SU-DHL-6 (cell line): Measurements from ENCODE around the gene DGKB.

ENCODE experiments used
- H2AFZ ChIP-seq: fragments of 200-600 bp; sonication (generic); 2 replicates; pipeline ENCODE4 v1.6.1; 2014; ENCODE audit warnings: low read depth, mild to moderate bottlenecking, moderate library complexity, mixed read lengths, antibody characterized with exemption, low read length; ENCODE audit not compliant: severe bottlenecking
- H3F3A ChIP-seq: fragments of 200-600 bp; shearing (Covaris generic); 2 replicates; pipeline ENCODE4 v1.6.0; 2016; ENCODE audit warnings: antibody characterized with exemption, mild to moderate bottlenecking; ENCODE audit not compliant: insufficient read depth
- H3K27ac ChIP-seq: fragments of 200-600 bp; sonication (generic); 2 replicates; pipeline ENCODE4 v1.5.1; 2016; ENCODE audit warnings: low read depth, mild to moderate bottlenecking, low read length, moderate library complexity, mixed read lengths
- H3K27me3 ChIP-seq: fragments of 200-600 bp; sonication (generic), shearing (Covaris generic); 2 replicates; pipeline ENCODE4 v1.6.0; 2014; ENCODE audit warnings: mild to moderate bottlenecking, low read length
- H3K36me3 ChIP-seq: fragments of 200-600 bp; sonication (generic); 2 replicates; pipeline ENCODE4 v1.6.1; 2014; ENCODE audit warnings: mild to moderate bottlenecking, low read length, mixed read lengths
- H3K4me2 ChIP-seq: fragments of 300-600, 200-600 bp; shearing (Covaris generic), sonication (generic); 2 replicates; pipeline ENCODE4 v1.6.0; 2014; ENCODE audit warnings: low read length, low read depth, mild to moderate bottlenecking; ENCODE audit not compliant: poor library complexity, severe bottlenecking
- H3K4me3 ChIP-seq: fragments of 200-600 bp; sonication (generic); 2 replicates; pipeline ENCODE4 v1.5.1; 2014; ENCODE audit warnings: antibody characterized with exemption, low read length, mild to moderate bottlenecking, mixed read lengths; ENCODE audit not compliant: insufficient read depth, poor library complexity, severe bottlenecking
- H3K79me2 ChIP-seq: fragments of 200-600 bp; sonication (generic); 2 replicates; pipeline ENCODE4 v1.6.1; 2014; ENCODE audit warnings: mild to moderate bottlenecking, low read length, moderate library complexity; ENCODE audit not compliant: insufficient read depth
- H3K9ac ChIP-seq: fragments of 200-600 bp; sonication (generic); 2 replicates; pipeline ENCODE4 v1.7.0; 2014; ENCODE audit warnings: mild to moderate bottlenecking, low read length
- H3K9me2 ChIP-seq: fragments of 200-600 bp; sonication (generic); replicated peaks from 2 replicates; pipeline ENCODE4 v1.6.1; 2014; ENCODE audit warnings: low read length; ENCODE audit not compliant: insufficient read depth
- H3K9me3 ChIP-seq: fragments of 200-600 bp; sonication (generic); 2 replicates; pipeline ENCODE4 v1.6.1; 2014; ENCODE audit warnings: low read length, mixed read lengths; ENCODE audit not compliant: insufficient read depth
- H4K20me1 ChIP-seq: fragments of 200-600 bp; sonication (generic); 2 replicates; pipeline ENCODE4 v1.6.1; 2014; ENCODE audit warnings: low read depth, mild to moderate bottlenecking, antibody characterized with exemption, low read length, moderate library complexity, mixed read lengths
- EZH2phosphoT487 ChIP-seq: fragments of 200-600 bp; sonication (generic), shearing (Covaris generic); conservative IDR thresholded peaks from 2 replicates; pipeline ENCODE4 v1.6.1; 2018; ENCODE audit warnings: mild to moderate bottlenecking, antibody characterized with exemption, low read length, moderate library complexity, mixed read lengths
- TF ChIP-seq, protein P1 (sequence below): fragments of 200-600 bp; sonication (generic); IDR thresholded peaks from one replicate; pipeline ENCODE4 v1.5.1; 2017; ENCODE audit warnings: antibody characterized with exemption, mild to moderate bottlenecking, low read length, moderate library complexity; ENCODE audit not compliant: insufficient read depth, poor library complexity, severe bottlenecking

Gene DGKB

GRCh38 chr7:14854471-14854870 is 48.1 kb downstream of the DGKB start:
- Histone ChIP-seq H4K20me1 (no peaks in the 10 kb centered on the region), H3K27ac (no peak overlapping the region), H3K9me2 (no peaks in the 10 kb centered on the region), H3K9ac (no peak overlapping the region), H3K79me2 (no peaks in the 10 kb centered on the region), H3K36me3 (no peaks in the 10 kb centered on the region), H3K4me2 (no peak overlapping the region), H2AFZ (no peak overlapping the region), H3K27me3 (no peaks in the 10 kb centered on the region), H3K9me3 (no peaks in the 10 kb centered on the region), H3F3A (no peaks in the 10 kb centered on the region), H3K4me3 (no peak overlapping the region)
- no peak for TF ChIP-seq EZH2phosphoT487
- TF ChIP-seq, protein P1, sequence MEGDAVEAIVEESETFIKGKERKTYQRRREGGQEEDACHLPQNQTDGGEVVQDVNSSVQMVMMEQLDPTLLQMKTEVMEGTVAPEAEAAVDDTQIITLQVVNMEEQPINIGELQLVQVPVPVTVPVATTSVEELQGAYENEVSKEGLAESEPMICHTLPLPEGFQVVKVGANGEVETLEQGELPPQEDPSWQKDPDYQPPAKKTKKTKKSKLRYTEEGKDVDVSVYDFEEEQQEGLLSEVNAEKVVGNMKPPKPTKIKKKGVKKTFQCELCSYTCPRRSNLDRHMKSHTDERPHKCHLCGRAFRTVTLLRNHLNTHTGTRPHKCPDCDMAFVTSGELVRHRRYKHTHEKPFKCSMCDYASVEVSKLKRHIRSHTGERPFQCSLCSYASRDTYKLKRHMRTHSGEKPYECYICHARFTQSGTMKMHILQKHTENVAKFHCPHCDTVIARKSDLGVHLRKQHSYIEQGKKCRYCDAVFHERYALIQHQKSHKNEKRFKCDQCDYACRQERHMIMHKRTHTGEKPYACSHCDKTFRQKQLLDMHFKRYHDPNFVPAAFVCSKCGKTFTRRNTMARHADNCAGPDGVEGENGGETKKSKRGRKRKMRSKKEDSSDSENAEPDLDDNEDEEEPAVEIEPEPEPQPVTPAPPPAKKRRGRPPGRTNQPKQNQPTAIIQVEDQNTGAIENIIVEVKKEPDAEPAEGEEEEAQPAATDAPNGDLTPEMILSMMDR, result no peak

DNA sequence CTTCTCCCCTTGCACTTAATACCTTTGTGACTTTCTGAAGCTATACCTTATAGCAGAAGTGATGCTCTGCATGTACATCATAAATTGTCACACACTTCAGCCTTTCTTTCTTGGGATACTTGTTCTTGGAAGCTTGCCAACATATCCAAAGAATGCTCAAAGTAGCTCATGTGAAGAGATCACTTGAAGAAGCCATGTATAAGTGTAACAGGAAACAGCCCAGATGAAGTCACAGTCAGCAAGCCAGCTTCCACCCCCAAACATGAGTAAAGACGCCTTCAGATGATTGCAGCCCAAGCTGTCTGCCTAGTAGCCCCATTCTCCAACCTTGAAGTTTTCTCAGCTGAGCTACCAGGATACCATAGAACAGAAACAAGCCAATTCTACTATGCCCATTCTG is 50.9 kb downstream of the DGKB start:
- Histone ChIP-seq H3K9me3 (no peaks in the 10 kb centered on the region), H3K27me3 (no peaks in the 10 kb centered on the region), H2AFZ (no peak overlapping the region), H3K79me2 (no peaks in the 10 kb centered on the region), H4K20me1 (no peaks in the 10 kb centered on the region), H3K36me3 (no peaks in the 10 kb centered on the region), H3K4me2 (no peak overlapping the region), H3F3A (no peaks in the 10 kb centered on the region), H3K9ac (no peak overlapping the region), H3K27ac (no peak overlapping the region), H3K9me2 (no peaks in the 10 kb centered on the region), H3K4me3 (no peak overlapping the region)
- TF ChIP-seq, protein P1, result no peak
- no peak for TF ChIP-seq EZH2phosphoT487

GRCh38 chr7:14850039-14850438 is 52.5 kb downstream of the DGKB start:
- no peak overlapping the region for H3K27ac ChIP-seq
- H3K9me2 ChIP-seq, result no peaks in the 10 kb centered on the region
- H3K27me3 ChIP-seq, result no peaks in the 10 kb centered on the region
- no peak overlapping the region for H3K9ac ChIP-seq
- H3K36me3 ChIP-seq, result no peaks in the 10 kb centered on the region
- TF ChIP-seq, protein P1, result no peak
- no peak for TF ChIP-seq EZH2phosphoT487
- H3K9me3 ChIP-seq, result no peaks in the 10 kb centered on the region
- H3K4me3 ChIP-seq, result no peak overlapping the region
- no peaks in the 10 kb centered on the region for H3K79me2 ChIP-seq
- no peaks in the 10 kb centered on the region for H3F3A ChIP-seq
- no peak overlapping the region for H3K4me2 ChIP-seq
- no peak overlapping the region for H2AFZ ChIP-seq
- no peaks in the 10 kb centered on the region for H4K20me1 ChIP-seq
